ENCODE data around the gene NEGR1. TPM values are rescaled to one million over a fixed set of nuclear protein-coding genes. Genes with fewer than 3 reads are reported as not detected.

NEGR1 gene
- total and polyA plus RNA-seq, 2 experiments from 2014 or later = 0.57 to 0.94 TPM

DNA sequence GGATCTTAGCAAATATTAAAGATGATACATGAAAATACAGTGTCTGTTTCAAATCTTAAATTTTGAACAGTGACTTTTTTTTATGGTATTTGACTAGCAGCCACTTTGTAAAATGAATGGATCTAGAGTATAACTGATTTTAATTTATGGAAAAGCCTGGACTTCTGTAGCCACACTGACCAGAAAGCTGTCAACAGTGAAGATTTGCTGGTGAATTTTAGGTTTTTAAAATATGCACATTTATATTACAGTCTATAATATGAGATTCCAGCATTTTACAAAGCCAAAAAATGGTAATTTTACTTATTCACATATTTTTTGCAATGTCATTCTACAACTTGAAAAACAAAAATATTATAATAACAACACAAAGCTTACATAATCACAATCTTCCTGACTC, 131.8 kb downstream of the NEGR1 start:
- no peak for TF ChIP-seq NANOG (IDR thresholded peaks at IDR 0.05; ENCODE audit: borderline replicate concordance)
- TF ChIP-seq ZNF114 (CRISPR knock-in tag; IDR thresholded peaks at IDR 0.05) = no peak
- TF ChIP-seq REST (IDR thresholded peaks at IDR 0.05; ENCODE audit: unreplicated experiment) = no peak
- TF ChIP-seq ETS1 (IDR thresholded peaks at IDR 0.05) = no peak
- TF ChIP-seq CTCF (conservative IDR thresholded peaks at IDR 0.05; ENCODE audit: low read depth in 2 of 2) = no peak
- no peak for TF ChIP-seq EZH2phosphoT487 (IDR thresholded peaks at IDR 0.05; ENCODE audit: unreplicated experiment)
- no peak for TF ChIP-seq STAT1 (IDR thresholded peaks at IDR 0.05; ENCODE audit: unreplicated experiment)
- H3K27me3 Mint-ChIP-seq (ENCODE audit: insufficient read depth, low read depth, poor library complexity) = peaks cover 2% of the 10 kb centered on the region
- ATAC-seq (no peak), DNase-seq (ENCODE audit: low spot score) (no peak)
- H3K36me3 Mint-ChIP-seq (ENCODE audit: low read depth) = no peaks in the 10 kb centered on the region
- Histone ChIP-seq H3K9me2 (ENCODE audit: insufficient read depth) (no peaks in the 10 kb centered on the region), H3K79me2 (replicated peaks; ENCODE audit: insufficient read depth) (no peaks in the 10 kb centered on the region), H2AFZ (no peak overlapping the region), H3K27ac (ENCODE audit: low read depth) (no peak overlapping the region), H3K4me1 (ENCODE audit: insufficient read depth) (peaks cover 3% of the 10 kb centered on the region; the same call in 1 of the 2 replicates), H3K36me3 (ENCODE audit: insufficient read depth) (no peaks in the 10 kb centered on the region), H3K27me3 (ENCODE audit: insufficient read depth) (no peaks in the 10 kb centered on the region), H3F3A (replicated peaks; ENCODE audit: low read depth) (no peaks in the 10 kb centered on the region), H3K4me2 (no peak overlapping the region), H4K20me1 (replicated peaks; ENCODE audit: insufficient read depth) (no peaks in the 10 kb centered on the region), H3K4me3 (no peak overlapping the region)
- no peaks in the 10 kb centered on the region for H3K4me1 Mint-ChIP-seq
- no peak overlapping the region for H3K27ac Mint-ChIP-seq
- H3K9me3 Mint-ChIP-seq = no peaks in the 10 kb centered on the region
- H3K4me3 Mint-ChIP-seq = no peak overlapping the region

DNA sequence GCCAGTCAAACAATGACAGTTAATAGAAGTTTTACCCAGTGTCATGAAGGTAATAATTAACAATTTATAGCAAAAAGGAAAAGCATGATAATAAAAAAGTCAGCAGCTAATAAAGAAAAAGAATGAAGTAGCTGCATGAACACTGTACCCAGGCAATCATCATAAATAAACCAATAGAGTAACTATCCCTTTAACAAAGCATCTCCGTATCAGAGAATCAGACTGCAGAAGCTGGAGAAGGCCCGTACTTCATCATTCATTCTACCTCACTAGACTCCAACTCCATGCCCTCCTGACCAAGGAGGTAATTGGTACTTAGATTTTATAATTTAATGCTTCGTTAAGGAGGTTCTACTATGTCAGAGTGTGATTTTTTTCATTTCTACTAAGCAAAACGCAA, 140.5 kb downstream of the NEGR1 start:
- no peak for ATAC-seq
- Mint-ChIP-seq H3K9me3 (peaks cover 9% of the 10 kb centered on the region), H3K36me3 (ENCODE audit: low read depth) (peaks cover 4% of the 10 kb centered on the region; the same call in 2 of the 3 replicates), H3K4me1 (no peaks in the 10 kb centered on the region), H3K4me3 (no peak overlapping the region), H3K27ac (no peak overlapping the region), H3K27me3 (ENCODE audit: insufficient read depth, low read depth, poor library complexity) (no peaks in the 10 kb centered on the region)
- Histone ChIP-seq H3K4me2 (no peak overlapping the region), H3K27ac (ENCODE audit: low read depth) (no peak overlapping the region), H3K36me3 (ENCODE audit: insufficient read depth) (no peaks in the 10 kb centered on the region), H3K4me1 (ENCODE audit: insufficient read depth) (peaks cover 3% of the 10 kb centered on the region; the same call in 1 of the 2 replicates), H3K4me3 (no peak overlapping the region), H3K79me2 (replicated peaks; ENCODE audit: insufficient read depth) (no peaks in the 10 kb centered on the region), H2AFZ (no peak overlapping the region), H3K9me2 (ENCODE audit: insufficient read depth) (no peaks in the 10 kb centered on the region), H4K20me1 (replicated peaks; ENCODE audit: insufficient read depth) (no peaks in the 10 kb centered on the region), H3F3A (replicated peaks; ENCODE audit: low read depth) (no peaks in the 10 kb centered on the region), H3K27me3 (ENCODE audit: insufficient read depth) (no peaks in the 10 kb centered on the region)
- DNase-seq (ENCODE audit: low spot score) = no peak
- TF ChIP-seq NANOG (IDR thresholded peaks at IDR 0.05; ENCODE audit: borderline replicate concordance) (no peak), CREB1 (CRISPR knock-in tag; IDR thresholded peaks at IDR 0.05; ENCODE audit: low read depth) (no peak), ETS1 (IDR thresholded peaks at IDR 0.05) (no peak), ZNF331 (CRISPR knock-in tag; IDR thresholded peaks at IDR 0.05; ENCODE audit: low read depth) (no peak)

Measured in GM23338 (cell line).